ENCODE data around the gene ARID2.

Gene ARID2

GRCh38 chr12:45729233-45730083 lies at the start of gene ARID2:
ARID2 (plus strand) TSS chr12:45729706; CDS start chr12:45729837, 131 bp downstream.
- no peak for DNase-seq (ENCODE audit: low read depth)

- DNase-seq (ENCODE audit: low read depth): no peak
Observed at GRCh38 chr12:45680362-45680761, 49.1 kb upstream of the ARID2 start.

GRCh38 chr12:45681465-45681864 lies 48.0 kb upstream of the ARID2 start:
- DNase-seq (ENCODE audit: low read depth): no peak

GRCh38 chr12:45685680-45686079 lies 43.8 kb upstream of the ARID2 start:
- DNase-seq (ENCODE audit: low read depth): no peak

GRCh38 chr12:45687081-45688015 lies 42.2 kb upstream of the ARID2 start:
- no peak for DNase-seq (ENCODE audit: low read depth)

GRCh38 chr12:45688183-45688582 lies 41.3 kb upstream of the ARID2 start:
- no peak for DNase-seq (ENCODE audit: low read depth)

- no peak for DNase-seq (ENCODE audit: low read depth)
Observed at GRCh38 chr12:45695035-45695434, 34.5 kb upstream of the ARID2 start.

GRCh38 chr12:45695606-45696005 lies 33.9 kb upstream of the ARID2 start:
- DNase-seq (ENCODE audit: low read depth): no peak

GRCh38 chr12:45696049-45696448 lies 33.5 kb upstream of the ARID2 start:
- no peak for DNase-seq (ENCODE audit: low read depth)

GRCh38 chr12:45697371-45697770 lies 32.1 kb upstream of the ARID2 start:
- no peak for DNase-seq (ENCODE audit: low read depth)

GRCh38 chr12:45701296-45701695 lies 28.2 kb upstream of the ARID2 start:
- DNase-seq (ENCODE audit: low read depth): no peak

GRCh38 chr12:45703942-45704341 lies 25.6 kb upstream of the ARID2 start:
- DNase-seq (ENCODE audit: low read depth): no peak

GRCh38 chr12:45704968-45705367 lies 24.5 kb upstream of the ARID2 start:
- DNase-seq (ENCODE audit: low read depth): no peak

GRCh38 chr12:45705404-45705803 lies 24.1 kb upstream of the ARID2 start:
- no peak for DNase-seq (ENCODE audit: low read depth)

- no peak for DNase-seq (ENCODE audit: low read depth)
Observed at GRCh38 chr12:45707241-45707857, 22.2 kb upstream of the ARID2 start.

- DNase-seq (ENCODE audit: low read depth): no peak
Observed at GRCh38 chr12:45708363-45708762, 21.1 kb upstream of the ARID2 start.

GRCh38 chr12:45708901-45709300 lies 20.6 kb upstream of the ARID2 start:
- no peak for DNase-seq (ENCODE audit: low read depth)

- no peak for DNase-seq (ENCODE audit: low read depth)
Observed at GRCh38 chr12:45712319-45712718, 17.2 kb upstream of the ARID2 start.

- DNase-seq (ENCODE audit: low read depth): no peak
Observed at GRCh38 chr12:45713078-45713477, 16.4 kb upstream of the ARID2 start.

GRCh38 chr12:45718306-45718705 lies 11.2 kb upstream of the ARID2 start:
- DNase-seq (ENCODE audit: low read depth): no peak

GRCh38 chr12:45720069-45720468 lies 9.4 kb upstream of the ARID2 start:
- no peak for DNase-seq (ENCODE audit: low read depth)

- no peak for DNase-seq (ENCODE audit: low read depth)
Observed at GRCh38 chr12:45721369-45721768, 8.1 kb upstream of the ARID2 start.

GRCh38 chr12:45721954-45722353 lies 7.6 kb upstream of the ARID2 start:
- no peak for DNase-seq (ENCODE audit: low read depth)
